Measurements from ENCODE around the gene CDS1. TPM values are rescaled to one million over a fixed set of nuclear protein-coding genes. Genes with fewer than 3 reads are reported as not detected.

CDS1 gene
- total and polyA plus RNA-seq, 10 of the 15 experiments (the other 5 are each of a cell fraction or from before 2014, with no cell fraction given), result 0.03 TPM; not detected in 8

GRCh38 chr4:84691170-84691691 is 108.3 kb downstream of the CDS1 start (continued):
- TF ChIP-seq, protein P1, sequence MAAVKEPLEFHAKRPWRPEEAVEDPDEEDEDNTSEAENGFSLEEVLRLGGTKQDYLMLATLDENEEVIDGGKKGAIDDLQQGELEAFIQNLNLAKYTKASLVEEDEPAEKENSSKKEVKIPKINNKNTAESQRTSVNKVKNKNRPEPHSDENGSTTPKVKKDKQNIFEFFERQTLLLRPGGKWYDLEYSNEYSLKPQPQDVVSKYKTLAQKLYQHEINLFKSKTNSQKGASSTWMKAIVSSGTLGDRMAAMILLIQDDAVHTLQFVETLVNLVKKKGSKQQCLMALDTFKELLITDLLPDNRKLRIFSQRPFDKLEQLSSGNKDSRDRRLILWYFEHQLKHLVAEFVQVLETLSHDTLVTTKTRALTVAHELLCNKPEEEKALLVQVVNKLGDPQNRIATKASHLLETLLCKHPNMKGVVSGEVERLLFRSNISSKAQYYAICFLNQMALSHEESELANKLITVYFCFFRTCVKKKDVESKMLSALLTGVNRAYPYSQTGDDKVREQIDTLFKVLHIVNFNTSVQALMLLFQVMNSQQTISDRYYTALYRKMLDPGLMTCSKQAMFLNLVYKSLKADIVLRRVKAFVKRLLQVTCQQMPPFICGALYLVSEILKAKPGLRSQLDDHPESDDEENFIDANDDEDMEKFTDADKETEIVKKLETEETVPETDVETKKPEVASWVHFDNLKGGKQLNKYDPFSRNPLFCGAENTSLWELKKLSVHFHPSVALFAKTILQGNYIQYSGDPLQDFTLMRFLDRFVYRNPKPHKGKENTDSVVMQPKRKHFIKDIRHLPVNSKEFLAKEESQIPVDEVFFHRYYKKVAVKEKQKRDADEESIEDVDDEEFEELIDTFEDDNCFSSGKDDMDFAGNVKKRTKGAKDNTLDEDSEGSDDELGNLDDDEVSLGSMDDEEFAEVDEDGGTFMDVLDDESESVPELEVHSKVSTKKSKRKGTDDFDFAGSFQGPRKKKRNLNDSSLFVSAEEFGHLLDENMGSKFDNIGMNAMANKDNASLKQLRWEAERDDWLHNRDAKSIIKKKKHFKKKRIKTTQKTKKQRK (IDR thresholded peaks at IDR 0.05; ENCODE audit: low read depth, low read length), result no peak
- TF ChIP-seq MTA3 (IDR thresholded peaks at IDR 0.05; ENCODE audit: borderline replicate concordance, low read length) (no peak), JUNB (IDR thresholded peaks at IDR 0.05) (no peak), GABPA (IDR thresholded peaks at IDR 0.05; ENCODE audit: low read depth) (no peak), MXI1 (IDR thresholded peaks at IDR 0.05; ENCODE audit: low read depth, low read length) (no peak), SMAD5 (IDR thresholded peaks at IDR 0.05; ENCODE audit: low read depth) (no peak), CHD1 (IDR thresholded peaks at IDR 0.05; ENCODE audit: low read depth, low read length) (no peak), CHD4 (IDR thresholded peaks at IDR 0.05) (no peak)
- TF ChIP-seq, protein P2, sequence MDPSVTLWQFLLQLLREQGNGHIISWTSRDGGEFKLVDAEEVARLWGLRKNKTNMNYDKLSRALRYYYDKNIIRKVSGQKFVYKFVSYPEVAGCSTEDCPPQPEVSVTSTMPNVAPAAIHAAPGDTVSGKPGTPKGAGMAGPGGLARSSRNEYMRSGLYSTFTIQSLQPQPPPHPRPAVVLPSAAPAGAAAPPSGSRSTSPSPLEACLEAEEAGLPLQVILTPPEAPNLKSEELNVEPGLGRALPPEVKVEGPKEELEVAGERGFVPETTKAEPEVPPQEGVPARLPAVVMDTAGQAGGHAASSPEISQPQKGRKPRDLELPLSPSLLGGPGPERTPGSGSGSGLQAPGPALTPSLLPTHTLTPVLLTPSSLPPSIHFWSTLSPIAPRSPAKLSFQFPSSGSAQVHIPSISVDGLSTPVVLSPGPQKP (IDR thresholded peaks at IDR 0.05; ENCODE audit: low read depth, low read length), result no peak
- TF ChIP-seq, protein P3, sequence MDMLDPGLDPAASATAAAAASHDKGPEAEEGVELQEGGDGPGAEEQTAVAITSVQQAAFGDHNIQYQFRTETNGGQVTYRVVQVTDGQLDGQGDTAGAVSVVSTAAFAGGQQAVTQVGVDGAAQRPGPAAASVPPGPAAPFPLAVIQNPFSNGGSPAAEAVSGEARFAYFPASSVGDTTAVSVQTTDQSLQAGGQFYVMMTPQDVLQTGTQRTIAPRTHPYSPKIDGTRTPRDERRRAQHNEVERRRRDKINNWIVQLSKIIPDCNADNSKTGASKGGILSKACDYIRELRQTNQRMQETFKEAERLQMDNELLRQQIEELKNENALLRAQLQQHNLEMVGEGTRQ (IDR thresholded peaks at IDR 0.05; ENCODE audit: borderline replicate concordance, low read depth, low read length), result no peak
